Measurements from ENCODE around the gene KRT40.
"Not testable (repeated sequence)": the region's sequence is repeated elsewhere in the genome, so short reads cannot be mapped to it uniquely, and the experiment has no call there.

The KRT40 gene

GRCh38 chr17:40984226-40984625, at the start of gene KRT40:
TSS of gene KRT40 (minus strand) at chr17:40984326. CDS start at chr17:40984273, 53 bp downstream.
- no peak for DNase-seq (ENCODE audit: low read depth, low spot score)

GRCh38 chr17:41029633-41030245, 45.6 kb upstream of the KRT40 start, which contains the start of gene KRTAP1-4:
TSS of gene KRTAP1-4 (minus strand) at chr17:41030195. CDS start at chr17:41030078, 117 bp downstream.
- no peak for DNase-seq (ENCODE audit: low read depth, low spot score)

GRCh38 chr17:41026715-41027471, 42.8 kb upstream of the KRT40 start, which contains the start of gene KRTAP1-5:
TSS of gene KRTAP1-5 (minus strand) at chr17:41027208. CDS start at chr17:41027155, 53 bp downstream.
- DNase-seq (ENCODE audit: low read depth, low spot score) = no peak

- no peak for DNase-seq (ENCODE audit: low read depth, low spot score)
Measured at GRCh38 chr17:41024697-41025096, 40.6 kb upstream of the KRT40 start.

- no peak for DNase-seq (ENCODE audit: low read depth, low spot score)
Measured at GRCh38 chr17:41020336-41020735, 36.2 kb upstream of the KRT40 start.

GRCh38 chr17:41019415-41019814, 35.3 kb upstream of the KRT40 start:
- no peak for DNase-seq (ENCODE audit: low read depth, low spot score)

GRCh38 chr17:41018541-41018940, 34.4 kb upstream of the KRT40 start:
- DNase-seq (ENCODE audit: low read depth, low spot score) = no peak

- DNase-seq (ENCODE audit: low read depth, low spot score) = no peak
Measured at GRCh38 chr17:41016578-41017215, 32.6 kb upstream of the KRT40 start.

GRCh38 chr17:41015454-41015853, 31.3 kb upstream of the KRT40 start:
- DNase-seq (ENCODE audit: low read depth, low spot score) = no peak

- DNase-seq (ENCODE audit: low read depth, low spot score) = no peak
Measured at GRCh38 chr17:41013606-41014005, 29.5 kb upstream of the KRT40 start.

GRCh38 chr17:41013181-41013580, 29.1 kb upstream of the KRT40 start:
- no peak for DNase-seq (ENCODE audit: low read depth, low spot score)

- DNase-seq (ENCODE audit: low read depth, low spot score) = no peak
Measured at GRCh38 chr17:41012326-41013120, 28.4 kb upstream of the KRT40 start.

GRCh38 chr17:41010441-41010840, 26.3 kb upstream of the KRT40 start:
- DNase-seq (ENCODE audit: low read depth, low spot score) = no peak

GRCh38 chr17:41009936-41010335, 25.8 kb upstream of the KRT40 start:
- DNase-seq (ENCODE audit: low read depth, low spot score) = no peak

GRCh38 chr17:41009301-41009760, 25.2 kb upstream of the KRT40 start:
- no peak for DNase-seq (ENCODE audit: low read depth, low spot score)

- no peak for DNase-seq (ENCODE audit: low read depth, low spot score)
Measured at GRCh38 chr17:41008811-41009210, 24.7 kb upstream of the KRT40 start, which contains the start of gene KRTAP3-1. TSS of gene KRTAP3-1 (minus strand) at chr17:41009128. CDS start at chr17:41009074, 54 bp downstream.

GRCh38 chr17:41004397-41004796, 20.3 kb upstream of the KRT40 start:
- DNase-seq (ENCODE audit: low read depth, low spot score) = no peak

- no peak for DNase-seq (ENCODE audit: low read depth, low spot score)
Measured at GRCh38 chr17:41003926-41004325, 19.8 kb upstream of the KRT40 start.

- no peak for DNase-seq (ENCODE audit: low read depth, low spot score)
Measured at GRCh38 chr17:41002814-41003213, 18.7 kb upstream of the KRT40 start.

GRCh38 chr17:41001795-41002194, 17.7 kb upstream of the KRT40 start:
- DNase-seq (ENCODE audit: low read depth, low spot score) = no peak

GRCh38 chr17:40999563-40999962, 15.4 kb upstream of the KRT40 start, which contains the start of gene KRTAP3-2:
TSS of gene KRTAP3-2 (minus strand) at chr17:40999906. CDS start at chr17:40999853, 53 bp downstream.
- DNase-seq (ENCODE audit: low read depth, low spot score) = not testable (repeated sequence)
